GM18868 (cell line): Measurements from ENCODE around the gene TAS1R3.

Experiments
- ATAC-seq: cut with Tn5 transposase; IDR thresholded peaks from one replicate; pipeline ENCODE4 v1.9.1; 2021; ENCODE audit warnings: mild to moderate bottlenecking, moderate library complexity; ENCODE audit not compliant: unreplicated experiment

The TAS1R3 gene

GRCh38 chr1:1335792-1336248, 4.7 kb downstream of the TAS1R3 start:
- ATAC-seq = no peak

GRCh38 chr1:1336446-1336845, 5.4 kb downstream of the TAS1R3 start:
- no peak for ATAC-seq

- no peak for ATAC-seq
These were observed 6.1 kb downstream of the TAS1R3 start for GRCh38 chr1:1336931-1337792.

DNA sequence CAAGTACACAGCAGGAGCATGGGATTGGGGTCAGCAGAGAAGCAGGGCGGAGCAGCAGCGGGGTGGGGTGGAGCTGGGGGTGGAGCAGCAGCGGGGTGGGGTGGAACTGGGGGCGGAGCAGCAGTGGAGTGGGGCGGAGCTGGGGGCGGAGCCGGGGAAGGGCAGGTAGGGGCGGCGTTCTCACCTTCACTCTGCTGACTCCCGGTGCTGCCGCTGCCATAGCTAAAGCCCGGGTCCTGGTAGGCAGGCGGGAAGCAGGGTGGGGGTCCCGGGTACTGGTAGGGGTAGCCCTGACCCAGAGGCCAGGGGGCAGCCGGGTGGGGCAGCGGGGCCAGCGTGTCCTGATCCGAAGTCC, 6.7 kb downstream of the TAS1R3 start:
- no peak for ATAC-seq

DNA sequence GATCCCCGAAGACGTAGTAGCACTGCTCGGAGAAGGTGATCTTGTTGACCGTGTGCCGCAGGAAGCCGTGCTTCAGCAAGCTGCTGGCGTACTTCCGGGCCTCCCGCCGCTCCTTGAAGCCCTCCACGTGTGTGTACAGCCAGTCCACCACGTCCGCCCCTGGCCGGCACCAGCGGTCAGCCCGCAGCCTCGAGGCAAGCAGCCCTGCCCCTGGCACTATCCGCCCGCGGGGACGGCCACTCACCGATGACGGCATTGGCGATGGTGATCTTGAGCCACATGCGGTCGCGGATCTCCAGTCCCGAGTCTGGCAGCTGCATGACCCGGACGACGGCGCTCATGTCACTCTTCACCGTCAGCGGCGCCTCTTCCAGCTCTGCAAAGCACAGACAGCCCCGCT, 7.2 kb downstream of the TAS1R3 start:
- ATAC-seq = no peak

- no peak for ATAC-seq
These were observed 9.1 kb downstream of the TAS1R3 start for GRCh38 chr1:1340185-1340584.

DNA sequence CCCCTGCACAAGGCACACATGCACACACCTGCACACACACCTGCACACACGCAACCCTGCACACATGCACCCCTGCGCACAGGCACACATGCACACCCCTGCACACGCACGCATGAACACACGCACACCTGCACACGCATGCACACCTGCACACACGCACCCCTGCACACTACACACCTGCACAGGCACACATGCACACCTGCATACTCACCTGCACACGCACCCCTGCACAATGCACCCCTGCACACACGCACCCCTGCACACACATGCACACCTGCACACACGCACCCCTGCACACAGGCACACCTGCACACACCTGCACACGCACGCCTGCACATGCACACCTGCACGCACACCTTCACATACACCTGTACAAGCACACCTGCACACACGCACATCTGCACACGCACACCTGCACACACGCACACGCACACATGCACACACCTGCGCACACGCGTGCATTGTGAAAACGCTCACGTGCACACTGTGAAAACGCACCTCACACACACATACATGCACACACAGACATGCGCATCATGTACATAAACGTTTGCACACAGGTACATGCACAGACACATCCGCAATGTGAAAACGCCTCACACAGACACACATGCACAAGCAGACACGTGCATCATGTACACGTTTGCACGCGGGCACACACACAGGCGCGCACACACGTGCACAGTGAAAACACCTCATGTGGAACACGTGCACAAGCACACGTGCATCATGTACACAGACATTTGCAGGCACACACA, 9.9 kb downstream of the TAS1R3 start:
- ATAC-seq = no peak

DNA sequence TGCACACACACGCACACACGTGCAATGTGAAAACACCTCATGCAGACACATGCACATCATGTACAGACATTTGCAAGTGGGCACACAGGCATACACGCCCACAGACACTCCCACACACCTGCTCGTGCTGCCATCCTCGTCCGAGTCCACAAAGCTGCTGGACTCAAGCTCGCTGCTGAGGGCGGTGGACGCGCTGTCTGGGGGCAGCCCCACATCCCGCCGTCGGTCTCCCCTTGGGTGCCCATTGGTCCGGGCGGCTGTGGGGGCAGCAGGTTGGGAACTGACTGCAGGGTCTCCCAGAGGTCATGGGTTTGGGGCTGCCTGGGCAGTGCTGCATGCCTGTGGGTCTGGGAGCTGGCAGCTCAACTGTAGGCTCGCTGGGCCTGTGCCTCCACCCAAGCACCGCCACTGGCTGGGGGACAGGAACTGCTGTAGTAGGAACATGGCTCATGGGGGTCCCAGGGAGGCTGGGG, 10.5 kb downstream of the TAS1R3 start:
- ATAC-seq = no peak

- ATAC-seq = no peak
These were observed 11.0 kb downstream of the TAS1R3 start for GRCh38 chr1:1342061-1342562.

DNA sequence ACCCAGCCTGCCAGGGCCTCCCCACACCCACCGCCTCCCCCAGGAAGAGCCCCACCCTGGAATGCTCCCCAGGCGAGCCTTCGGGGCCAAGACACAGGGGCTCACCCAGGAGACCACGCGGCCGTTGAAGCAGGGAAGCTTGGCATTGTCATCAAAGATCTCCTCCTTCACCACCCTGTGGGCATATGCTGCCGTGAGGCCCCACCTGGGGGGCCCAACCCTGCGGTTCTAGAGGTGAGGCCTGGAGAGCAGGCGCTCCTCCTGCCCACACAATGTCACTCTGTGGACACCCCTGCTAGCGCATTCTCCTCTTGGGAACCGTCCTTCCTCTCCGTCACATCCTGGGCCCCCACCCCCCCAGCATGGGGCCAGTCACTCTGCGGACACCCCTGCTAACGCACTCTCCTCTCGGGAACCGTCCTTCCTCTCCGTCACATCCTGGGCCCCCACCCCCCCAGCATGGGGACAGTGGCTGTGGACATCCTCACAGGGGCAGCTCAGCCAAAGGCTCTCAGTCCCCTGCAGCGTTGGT, 11.6 kb downstream of the TAS1R3 start:
- no peak for ATAC-seq

DNA sequence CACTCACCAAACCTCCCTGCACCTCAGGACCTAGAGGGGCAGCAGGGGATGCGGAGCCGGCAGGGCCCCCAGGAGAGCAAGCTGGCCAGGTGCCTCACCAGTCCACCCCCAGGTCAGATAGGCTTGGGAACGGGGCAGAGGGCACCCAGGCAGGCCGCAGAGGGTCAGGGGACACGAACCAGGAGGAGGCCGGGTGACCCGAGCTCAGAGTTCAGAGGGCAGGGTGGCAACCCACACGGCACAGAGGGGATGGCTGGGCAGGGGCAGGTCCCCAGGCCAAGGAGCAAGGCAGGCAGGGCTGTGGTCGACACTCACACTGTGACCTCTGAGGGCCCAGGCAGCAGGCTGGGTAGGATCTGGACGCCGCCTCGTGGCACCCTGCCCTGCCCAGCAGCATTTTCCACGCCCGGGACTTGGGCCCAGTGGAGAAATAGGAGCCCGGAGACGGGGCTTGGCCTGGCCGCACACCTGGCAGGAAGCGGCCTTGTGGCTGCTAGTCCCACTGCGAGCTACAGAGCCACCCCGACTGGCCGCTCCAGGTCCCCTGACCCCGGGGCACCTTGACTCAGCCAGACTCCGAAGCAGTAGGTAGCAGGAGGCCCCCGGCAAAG, 12.8 kb downstream of the TAS1R3 start:
- no peak for ATAC-seq

DNA sequence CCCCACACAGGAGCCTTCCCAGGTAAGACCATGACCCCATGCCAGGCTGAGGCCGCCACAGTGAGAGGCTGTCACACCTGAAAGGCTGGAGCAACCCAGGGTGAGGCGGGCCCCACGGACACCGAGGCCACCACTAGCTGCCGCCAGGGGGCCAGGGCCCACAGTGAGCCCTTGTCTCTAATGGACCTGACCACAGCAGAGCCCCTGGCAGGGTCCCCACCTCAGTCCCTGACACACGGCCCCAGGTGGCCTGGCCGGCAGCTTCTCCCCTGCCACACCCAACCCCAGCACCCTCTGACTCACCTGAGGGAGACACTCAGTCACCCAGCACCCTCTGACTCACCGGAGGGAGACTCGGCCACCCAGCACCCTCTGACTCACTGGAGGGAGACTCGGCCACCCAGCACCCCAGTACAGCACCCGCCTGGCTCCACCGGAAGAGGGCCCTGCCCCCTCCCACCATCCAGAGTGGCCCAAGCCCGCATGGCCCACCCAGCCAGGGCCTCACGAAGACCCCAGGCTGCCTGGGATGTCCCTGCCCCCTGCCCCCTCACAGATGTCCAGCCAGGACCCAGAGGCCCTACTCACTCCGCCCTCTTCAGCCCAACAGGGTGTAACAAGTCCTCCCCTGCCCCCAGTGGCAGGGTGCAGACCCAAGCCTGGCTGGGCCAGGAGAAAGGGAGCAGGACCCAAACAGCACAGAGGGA, 13.7 kb downstream of the TAS1R3 start:
- ATAC-seq = no peak

DNA sequence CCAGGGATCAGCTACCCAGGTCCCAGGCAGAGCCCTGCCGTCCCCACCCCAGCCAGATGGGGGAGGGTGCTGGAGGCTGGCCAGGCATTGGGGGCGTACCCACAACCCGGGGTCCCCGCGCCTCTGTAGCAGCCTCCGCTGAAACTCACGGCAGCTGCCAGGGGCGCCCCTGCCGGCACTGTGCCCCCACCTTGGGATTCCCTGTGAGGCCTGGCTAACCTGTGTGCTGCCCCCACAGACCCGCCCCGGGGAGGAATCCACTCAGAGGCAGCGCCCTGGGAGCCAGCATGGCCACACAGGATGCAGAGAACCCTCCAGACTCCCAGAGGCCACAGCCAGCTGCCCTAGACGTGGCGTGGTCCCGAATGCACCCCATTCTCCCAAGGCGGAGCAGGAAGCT, 14.3 kb downstream of the TAS1R3 start:
- no peak for ATAC-seq

DNA sequence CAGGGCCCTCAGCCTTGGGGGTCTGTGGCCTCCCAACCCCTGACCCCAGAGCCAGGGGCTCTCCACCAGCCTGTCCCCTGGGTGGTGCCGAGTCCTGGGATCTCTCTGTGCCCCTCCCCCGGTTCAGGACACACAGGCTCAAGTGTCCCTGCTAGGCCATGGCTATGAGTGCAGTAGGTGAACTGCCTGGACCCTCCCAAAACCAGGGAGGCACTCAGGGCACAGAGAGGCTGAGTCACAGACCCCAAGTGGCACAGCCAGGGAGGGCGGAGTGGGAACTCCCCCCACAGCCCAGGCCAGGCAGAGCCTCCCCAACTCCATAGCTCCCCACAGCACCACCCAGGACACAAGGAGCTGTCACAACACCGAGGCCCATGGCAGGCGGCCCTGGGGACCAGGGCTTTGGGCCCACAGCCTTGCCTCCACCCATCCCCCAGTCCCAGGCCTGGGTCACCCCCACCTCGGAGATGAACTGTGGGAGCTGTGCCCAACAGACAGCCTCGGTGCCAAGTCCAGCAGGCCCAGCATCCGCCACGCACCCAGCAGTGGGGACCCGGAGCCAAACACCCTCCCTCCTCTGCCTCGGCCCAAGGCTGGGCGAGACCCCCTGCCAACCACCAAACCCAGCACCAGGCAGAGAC, 14.9 kb downstream of the TAS1R3 start:
- ATAC-seq = no peak

DNA sequence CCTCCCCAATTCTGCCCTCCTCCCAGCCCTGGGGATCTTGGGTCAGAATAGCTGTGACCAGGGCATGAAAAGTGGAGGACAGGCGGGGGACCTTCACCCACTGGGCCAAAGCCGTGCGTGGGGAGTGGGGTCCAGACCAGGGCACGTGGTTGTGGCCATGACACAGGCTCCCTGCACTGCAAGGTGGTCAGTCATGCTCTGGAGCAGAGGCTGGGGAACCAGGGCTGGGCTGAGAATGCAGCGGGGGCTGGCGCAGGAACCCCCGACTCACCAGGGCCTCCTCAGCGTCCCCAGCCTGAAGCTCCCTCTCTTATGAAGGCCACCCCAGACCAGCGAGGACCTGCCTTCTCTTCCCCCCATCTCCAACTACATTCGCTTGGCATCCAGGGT, 15.4 kb downstream of the TAS1R3 start:
- no peak for ATAC-seq

DNA sequence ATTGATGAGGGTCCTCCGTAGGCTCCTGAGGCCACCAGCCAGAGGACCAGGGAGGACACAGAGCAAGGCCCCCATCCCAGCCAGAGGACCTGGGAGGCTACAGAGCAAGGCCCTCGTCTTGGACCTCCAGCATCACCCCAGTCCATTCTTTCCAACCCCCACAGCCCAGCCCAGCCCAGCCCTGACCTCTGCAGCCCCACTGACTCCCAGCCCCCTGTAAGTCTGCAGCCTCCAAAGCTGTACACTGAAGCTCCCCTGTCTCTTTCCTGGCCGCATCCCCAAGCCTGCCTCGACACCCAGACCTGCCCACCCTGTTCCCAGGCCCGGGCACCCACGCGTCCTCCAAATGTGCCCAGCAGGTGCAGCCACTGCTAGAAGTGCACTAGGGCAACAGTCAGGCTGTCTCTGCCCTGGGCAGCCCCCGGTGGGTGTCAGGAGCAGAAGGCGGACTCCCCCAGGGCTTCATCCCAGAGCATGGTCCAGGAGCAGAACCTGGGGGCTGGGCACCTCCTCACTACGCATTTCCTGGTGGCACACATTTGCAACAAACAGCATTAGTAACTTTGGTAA, 16.0 kb downstream of the TAS1R3 start:
- ATAC-seq = no peak

DNA sequence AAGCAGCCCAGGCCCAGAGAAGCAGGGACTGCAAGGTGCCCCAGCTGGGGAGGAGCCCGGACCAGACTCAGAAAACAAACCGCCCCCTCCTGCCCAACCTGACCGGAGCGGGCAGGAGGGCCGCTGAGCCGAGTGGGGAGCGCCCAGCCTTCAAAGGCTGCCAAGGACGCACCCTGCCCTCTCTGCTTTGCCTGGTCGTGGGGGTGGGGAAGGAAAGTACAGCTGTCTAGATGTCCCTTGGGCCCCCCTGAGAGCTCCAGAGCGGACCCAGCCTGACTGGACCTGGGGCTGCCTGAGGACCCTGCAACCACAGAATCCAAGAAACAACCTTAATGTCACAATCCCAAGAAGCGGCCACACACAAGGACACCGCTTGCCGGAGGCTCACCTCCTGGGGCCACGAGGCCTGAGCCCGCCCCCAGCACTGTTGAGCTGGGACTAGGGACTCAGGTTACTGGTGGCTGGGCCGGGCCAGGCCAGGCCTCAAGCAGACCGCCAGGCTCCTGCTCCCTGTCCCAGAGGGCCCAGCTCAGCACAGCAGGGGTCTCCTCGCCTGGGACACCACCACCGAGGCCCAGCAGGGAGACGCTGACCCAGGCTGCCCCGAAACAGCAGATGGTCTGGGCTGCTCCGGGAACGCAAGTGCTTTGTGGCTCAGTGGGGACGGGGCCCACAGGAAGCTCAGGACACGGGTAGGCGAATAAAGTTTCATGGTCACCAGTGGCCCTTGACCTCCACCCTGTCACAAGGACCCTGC, 16.8 kb downstream of the TAS1R3 start:
- ATAC-seq = no peak

DNA sequence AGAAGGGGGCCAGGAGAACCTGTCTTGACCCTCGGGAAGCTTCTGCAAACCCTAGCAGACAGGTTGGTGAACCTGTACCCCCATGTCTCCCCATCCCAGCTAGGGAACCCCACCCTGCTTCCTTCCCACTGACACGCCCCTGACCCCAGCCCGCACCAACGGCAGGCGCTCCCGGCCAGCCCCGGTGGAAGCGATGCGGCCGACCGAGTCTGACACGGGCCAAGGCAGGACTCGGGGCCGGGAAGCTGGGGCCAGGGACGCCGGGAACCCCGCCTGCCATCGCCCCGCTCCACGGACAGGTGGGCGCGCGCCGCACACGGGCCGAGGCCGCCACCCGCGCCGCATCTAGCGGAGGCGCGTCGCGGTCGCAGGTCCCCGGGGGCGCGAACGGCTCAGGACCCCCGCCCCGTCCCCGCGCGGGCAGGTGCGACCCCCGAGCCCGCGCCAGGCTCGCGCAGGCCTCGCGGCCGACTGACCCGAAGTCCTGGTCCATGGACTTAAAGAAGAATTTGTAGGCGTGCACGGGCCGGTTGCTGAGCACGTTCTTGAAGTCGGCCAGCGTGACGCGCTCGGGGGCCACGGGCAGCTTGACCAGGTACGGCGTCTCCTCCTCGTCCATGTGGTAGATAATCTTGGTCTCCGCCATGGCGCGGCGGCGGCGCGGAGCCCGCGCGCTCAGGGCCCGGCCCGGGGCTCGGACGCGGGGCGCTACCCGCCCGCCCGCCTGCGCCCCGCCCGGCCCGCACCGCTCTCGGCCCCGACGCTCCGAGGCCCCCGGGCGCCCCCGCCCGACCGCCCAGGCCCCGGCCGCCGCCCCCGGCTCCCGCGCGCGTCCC, 17.6 kb downstream of the TAS1R3 start:
- peak; percentile 29 for ATAC-seq
